Vagina (tissue), 2 donors: ENCODE results near the gene TMEM255B.

Source experiments
- CTCF ChIP-seq, 3 experiments: fragments of 450-650 bp in 2 of 3; fragments of 200-600 bp in 1 of 3; sonication (generic) in 1 of 3; IDR thresholded peaks; one replicate each; pipeline ENCODE4 v1.5.1; 2017 to 2019; ENCODE audit warnings: antibody characterized with exemption in 3 of 3, mild to moderate bottlenecking in 2 of 3, moderate library complexity in 2 of 3
- POLR2A ChIP-seq, 2 donors: fragments of 450-650 bp; IDR thresholded peaks; one replicate each; pipeline ENCODE4 v1.6.1; 2017; ENCODE audit warnings: antibody characterized with exemption in 2 of 2, mild to moderate bottlenecking in 2 of 2, moderate library complexity in 2 of 2

GRCh38 chr13:113785051-113786010 lies 26.3 kb downstream of the TMEM255B start:
- TF ChIP-seq CTCF (IDR thresholded peaks at IDR 0.05), result no peak
- no peak for TF ChIP-seq POLR2A (IDR thresholded peaks at IDR 0.05)
